Smooth muscle cell (in vitro differentiated cells): ENCODE results near the gene IFI35. TPM values are rescaled to one million over a fixed set of nuclear protein-coding genes. Genes with fewer than 3 reads are reported as not detected.
A peak's percentile ranks its signal among the peaks of the same experiment; 100 is the strongest.

Experiments
- DNase-seq: peaks from one replicate; lab custom pipeline; 2025; ENCODE audit not compliant: unreplicated experiment; lab: John Stamatoyannopoulos, UW
- H2AFZ ChIP-seq: fragments of 200-600 bp; sonication (generic); 2 replicates; pipeline ENCODE4 v1.6.0; 2016; ENCODE audit warnings: antibody characterized with exemption, low read depth, mild to moderate bottlenecking
- H3F3A ChIP-seq: fragments of 200-600 bp; sonication (generic); 2 replicates; pipeline ENCODE4 v1.6.0; 2017; ENCODE audit warnings: antibody characterized with exemption, low read depth
- H3K27ac ChIP-seq: fragments of 200-600 bp; sonication (generic); 2 replicates; pipeline ENCODE4 v1.5.1; 2016; ENCODE audit warnings: low read depth, mild to moderate bottlenecking
- H3K27me3 ChIP-seq: fragments of 200-600 bp; sonication (generic); 2 replicates; pipeline ENCODE4 v1.6.1; 2016; ENCODE audit warnings: low read depth, mild to moderate bottlenecking
- H3K36me3 ChIP-seq: fragments of 200-600 bp; sonication (generic); 2 replicates; pipeline ENCODE4 v1.5.1; 2016; ENCODE audit warnings: low read depth
- H3K4me1 ChIP-seq: fragments of 200-600 bp; sonication (generic); 2 replicates; pipeline ENCODE4 v1.5.1; 2016; ENCODE audit warnings: low read depth
- H3K4me2 ChIP-seq: fragments of 200-600 bp; sonication (generic); 2 replicates; pipeline ENCODE4 v1.6.0; 2016; ENCODE audit warnings: mild to moderate bottlenecking
- H3K4me3 ChIP-seq: fragments of 200-600 bp; sonication (generic); 2 replicates; pipeline ENCODE4 v1.5.1; 2016; ENCODE audit warnings: mild to moderate bottlenecking
- H3K79me2 ChIP-seq: fragments of 200-600 bp; sonication (generic); 2 replicates; pipeline ENCODE4 v1.6.0; 2016; ENCODE audit warnings: low read depth, mild to moderate bottlenecking
- H3K9ac ChIP-seq: fragments of 200-600 bp; sonication (generic); 2 replicates; pipeline ENCODE4 v1.6.0; 2016; ENCODE audit warnings: low read depth
- H3K9me3 ChIP-seq: fragments of 200-600 bp; sonication (generic); replicated peaks from 2 replicates; pipeline ENCODE4 v1.5.1; 2016; ENCODE audit warnings: low read depth
- H4K20me1 ChIP-seq: fragments of 200-600 bp; sonication (generic); 2 replicates; pipeline ENCODE4 v1.6.0; 2016; ENCODE audit warnings: low read depth
- WGBS: methylation state at CpG from one replicate; pipeline ENCODE4 v1.1.7; 2016; ENCODE audit warnings: low lambda C conversion rate; 5-methylcytosine and 5-hydroxymethylcytosine counted together
- polyA plus RNA-seq: library from polyadenylated mRNA; unstranded; fragments of >200 nt; fragmentation: Nextera tagmentation; extraction: Ambion mirVana; gene quantifications from 2 replicates; pipeline ENCODE4 v1.2.1, GENCODE V29; 2016
- small RNA-seq: library from RNA; depleted of rRNA; stranded (forward); fragments of <200 nt; gene quantifications from one replicate; pipeline ENCODE3, GENCODE V24; 2014
- total RNA-seq: library from RNA; depleted of rRNA; stranded (reverse); fragments of >200 nt; gene quantifications from 2 replicates; pipeline ENCODE4 v1.2.3, GENCODE V29; 2014
- TF ChIP-seq, protein P1 (sequence below): fragments of 200-600 bp; sonication (generic); IDR thresholded peaks from 2 replicates; pipeline ENCODE4 v1.5.1; 2017; ENCODE audit warnings: borderline replicate concordance, mild to moderate bottlenecking, antibody characterized with exemption; ENCODE audit not compliant: insufficient read depth, poor library complexity, severe bottlenecking

IFI35 gene
- total and polyA plus RNA-seq, 2 experiments from 2014 or later = 1.9 to 6.3 TPM

DNA sequence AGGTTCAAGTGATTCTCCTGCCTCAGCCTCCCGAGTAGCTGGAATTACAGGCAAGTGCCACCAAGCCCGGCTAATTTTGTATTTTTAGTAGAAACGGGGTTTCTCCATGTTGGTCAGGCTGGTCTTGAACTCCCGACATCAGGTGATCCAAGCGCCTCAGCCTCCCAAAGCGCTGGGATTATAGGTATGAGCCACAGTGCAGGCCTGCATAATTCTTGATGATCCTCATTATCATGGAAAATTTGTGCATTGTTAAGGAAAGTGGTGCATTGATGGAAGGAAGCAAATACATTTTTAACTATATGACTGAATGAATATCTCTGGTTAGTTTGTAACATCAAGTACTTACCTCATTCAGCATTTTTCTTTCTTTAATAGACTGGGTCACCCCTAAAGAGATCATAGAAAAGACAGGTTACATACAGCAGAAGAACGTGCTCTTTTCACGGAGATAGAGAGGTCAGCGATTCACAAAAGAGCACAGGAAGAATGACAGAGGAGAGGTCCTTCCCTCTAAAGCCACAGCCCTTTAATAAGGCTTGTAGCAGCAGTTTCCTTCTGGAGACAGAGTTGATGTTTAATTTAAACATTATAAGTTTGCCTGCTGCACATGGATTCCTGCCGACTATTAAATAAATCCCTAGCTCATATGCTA, 56.5 kb downstream of the IFI35 start:
- no peaks in the 10 kb centered on the region for H4K20me1 ChIP-seq
- H3K9ac ChIP-seq = no peak overlapping the region
- no peak overlapping the region for H2AFZ ChIP-seq
- H3K4me1 ChIP-seq = no peaks in the 10 kb centered on the region
- no peak overlapping the region for H3K27ac ChIP-seq
- no peak overlapping the region for H3K4me2 ChIP-seq
- no peak overlapping the region for H3K4me3 ChIP-seq
- no peaks in the 10 kb centered on the region for H3K9me3 ChIP-seq
- 93% methylated on average over 10 of the region's 10 CpGs for WGBS
- no peak for DNase-seq
- no peaks in the 10 kb centered on the region for H3K27me3 ChIP-seq
- TF ChIP-seq, protein P1, sequence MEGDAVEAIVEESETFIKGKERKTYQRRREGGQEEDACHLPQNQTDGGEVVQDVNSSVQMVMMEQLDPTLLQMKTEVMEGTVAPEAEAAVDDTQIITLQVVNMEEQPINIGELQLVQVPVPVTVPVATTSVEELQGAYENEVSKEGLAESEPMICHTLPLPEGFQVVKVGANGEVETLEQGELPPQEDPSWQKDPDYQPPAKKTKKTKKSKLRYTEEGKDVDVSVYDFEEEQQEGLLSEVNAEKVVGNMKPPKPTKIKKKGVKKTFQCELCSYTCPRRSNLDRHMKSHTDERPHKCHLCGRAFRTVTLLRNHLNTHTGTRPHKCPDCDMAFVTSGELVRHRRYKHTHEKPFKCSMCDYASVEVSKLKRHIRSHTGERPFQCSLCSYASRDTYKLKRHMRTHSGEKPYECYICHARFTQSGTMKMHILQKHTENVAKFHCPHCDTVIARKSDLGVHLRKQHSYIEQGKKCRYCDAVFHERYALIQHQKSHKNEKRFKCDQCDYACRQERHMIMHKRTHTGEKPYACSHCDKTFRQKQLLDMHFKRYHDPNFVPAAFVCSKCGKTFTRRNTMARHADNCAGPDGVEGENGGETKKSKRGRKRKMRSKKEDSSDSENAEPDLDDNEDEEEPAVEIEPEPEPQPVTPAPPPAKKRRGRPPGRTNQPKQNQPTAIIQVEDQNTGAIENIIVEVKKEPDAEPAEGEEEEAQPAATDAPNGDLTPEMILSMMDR = no peak
- no peaks in the 10 kb centered on the region for H3K36me3 ChIP-seq
- H3F3A ChIP-seq = no peaks in the 10 kb centered on the region
- H3K79me2 ChIP-seq = no peaks in the 10 kb centered on the region

Small RNAs within 50 kb of the gene (small RNA-seq; reads per million reads assigned to genes)
- 0.76 reads per million, percentile 25 among the genes with 10 or more reads in this experiment for gene AARSD1

Other genes starting within 250 kb of the IFI35 start
- gene RAMP2, start 245.6 kb upstream of the IFI35 start, total RNA-seq = 8.6 and 8.9 TPM in 2 replicates
- 22.0 and 25.7 TPM in 2 replicates for gene RAMP2, start 245.6 kb upstream of the IFI35 start, polyA plus RNA-seq
- gene VPS25, start 233.3 kb upstream of the IFI35 start, total RNA-seq = 91.0 and 108 TPM in 2 replicates
- gene VPS25, start 233.3 kb upstream of the IFI35 start, polyA plus RNA-seq = 129 and 139 TPM in 2 replicates
- gene WNK4, start 226.2 kb upstream of the IFI35 start, total RNA-seq = 0.22 and 0.49 TPM in 2 replicates
- 0.39 TPM in 1 of 2 replicates, not detected in the other for gene WNK4, start 226.2 kb upstream of the IFI35 start, polyA plus RNA-seq
- gene COA3, start 208.1 kb upstream of the IFI35 start, total RNA-seq = 71.1 and 106 TPM in 2 replicates
- 127 and 147 TPM in 2 replicates for gene COA3, start 208.1 kb upstream of the IFI35 start, polyA plus RNA-seq
- not detected in 2 replicates for gene CNTD1, start 207.9 kb upstream of the IFI35 start, total RNA-seq
- gene CNTD1, start 207.9 kb upstream of the IFI35 start, polyA plus RNA-seq = 0.17 and 0.71 TPM in 2 replicates
- gene BECN1, start 182.5 kb upstream of the IFI35 start, total RNA-seq = 57.5 and 66.5 TPM in 2 replicates
- gene BECN1, start 182.5 kb upstream of the IFI35 start, polyA plus RNA-seq = 54.8 and 61.9 TPM in 2 replicates
- gene PSME3, start 173.4 kb upstream of the IFI35 start, total RNA-seq = 56.5 and 67.1 TPM in 2 replicates
- gene PSME3, start 173.4 kb upstream of the IFI35 start, polyA plus RNA-seq = 85.3 and 87.0 TPM in 2 replicates
- gene AOC2, start 162.2 kb upstream of the IFI35 start, total RNA-seq = 1.6 and 2.3 TPM in 2 replicates
- gene AOC2, start 162.2 kb upstream of the IFI35 start, polyA plus RNA-seq = 0.91 and 2.1 TPM in 2 replicates
- gene AOC3, start 155.6 kb upstream of the IFI35 start, total RNA-seq = 0.63 and 0.90 TPM in 2 replicates
- gene AOC3, start 155.6 kb upstream of the IFI35 start, polyA plus RNA-seq = 0.65 and 1.5 TPM in 2 replicates
- gene G6PC1, start 106.0 kb upstream of the IFI35 start, total RNA-seq = not detected in 2 replicates
- not detected in 2 replicates for gene G6PC1, start 106.0 kb upstream of the IFI35 start, polyA plus RNA-seq
- gene AARSD1, start 42.3 kb upstream of the IFI35 start, total RNA-seq = 18.6 and 22.0 TPM in 2 replicates
- 48.0 and 74.0 TPM in 2 replicates for gene AARSD1, start 42.3 kb upstream of the IFI35 start, polyA plus RNA-seq
- gene PTGES3L, start 26.7 kb upstream of the IFI35 start, total RNA-seq = 1.3 and 6.7 TPM in 2 replicates
- gene PTGES3L, start 26.7 kb upstream of the IFI35 start, polyA plus RNA-seq = 6.8 and 8.3 TPM in 2 replicates
- 8.2 and 9.3 TPM in 2 replicates for gene RUNDC1, start 26.2 kb upstream of the IFI35 start, total RNA-seq
- gene RUNDC1, start 26.2 kb upstream of the IFI35 start, polyA plus RNA-seq = 15.7 and 19.2 TPM in 2 replicates
- gene RPL27, start 8.4 kb upstream of the IFI35 start, total RNA-seq = 1,947 and 2,084 TPM in 2 replicates
- gene RPL27, start 8.4 kb upstream of the IFI35 start, polyA plus RNA-seq = 963 and 994 TPM in 2 replicates
- 146 and 174 TPM in 2 replicates for gene VAT1, start 15.6 kb downstream of the IFI35 start, total RNA-seq
- gene VAT1, start 15.6 kb downstream of the IFI35 start, polyA plus RNA-seq = 218 and 229 TPM in 2 replicates
- 0.27 and 0.81 TPM in 2 replicates for gene RND2, start 18.4 kb downstream of the IFI35 start, total RNA-seq
- gene RND2, start 18.4 kb downstream of the IFI35 start, polyA plus RNA-seq = 1.1 and 1.7 TPM in 2 replicates
- 17.2 and 22.7 TPM in 2 replicates for gene BRCA1, start 118.6 kb downstream of the IFI35 start, total RNA-seq
- 2.7 and 5.4 TPM in 2 replicates for gene BRCA1, start 118.6 kb downstream of the IFI35 start, polyA plus RNA-seq
- gene NBR1, start 164.4 kb downstream of the IFI35 start, total RNA-seq = 73.9 and 88.5 TPM in 2 replicates
- 43.5 and 47.6 TPM in 2 replicates for gene NBR1, start 164.4 kb downstream of the IFI35 start, polyA plus RNA-seq
- 5.8 and 14.3 TPM in 2 replicates for gene TMEM106A, start 205.1 kb downstream of the IFI35 start, total RNA-seq
- gene TMEM106A, start 205.1 kb downstream of the IFI35 start, polyA plus RNA-seq = 4.6 and 10.4 TPM in 2 replicates
- gene CCDC200, start 221.8 kb downstream of the IFI35 start, total RNA-seq = not detected in 2 replicates
- gene CCDC200, start 221.8 kb downstream of the IFI35 start, polyA plus RNA-seq = 1.1 and 4.1 TPM in 2 replicates
- not detected in 2 replicates for gene RNU2-1, start 227.2 kb downstream of the IFI35 start, total RNA-seq
- 13.8 and 18.0 TPM in 2 replicates for gene RNU2-1, start 227.2 kb downstream of the IFI35 start, polyA plus RNA-seq